ENCODE results near the gene TRIM17.

DNA sequence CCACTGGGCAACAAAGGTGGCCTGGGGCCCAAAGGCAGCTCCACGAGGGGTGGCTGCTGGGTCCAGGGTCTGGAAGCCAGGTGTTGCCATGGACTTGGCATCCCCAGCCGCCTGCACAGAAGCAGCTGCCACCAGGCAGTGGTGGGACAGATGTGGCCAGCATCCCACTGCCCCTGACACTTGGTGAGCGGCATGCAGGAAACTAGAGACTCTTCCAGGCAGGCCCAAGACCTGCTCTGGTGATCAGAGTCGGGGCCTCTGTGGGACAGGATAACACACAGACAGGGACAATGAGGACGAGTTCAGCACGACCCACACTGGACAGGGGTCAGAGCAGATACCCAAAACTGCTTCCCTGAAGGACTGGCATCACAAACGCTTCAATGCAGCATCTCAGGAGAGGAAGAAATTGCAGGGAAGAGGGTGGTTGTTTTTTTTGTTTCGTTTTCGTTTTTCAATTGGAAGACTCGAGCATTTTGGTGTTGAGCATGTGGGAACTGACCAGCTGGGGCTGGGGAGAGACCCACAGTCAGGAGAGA lies 36.4 kb upstream of the TRIM17 start:
- TF ChIP-seq, protein P1, sequence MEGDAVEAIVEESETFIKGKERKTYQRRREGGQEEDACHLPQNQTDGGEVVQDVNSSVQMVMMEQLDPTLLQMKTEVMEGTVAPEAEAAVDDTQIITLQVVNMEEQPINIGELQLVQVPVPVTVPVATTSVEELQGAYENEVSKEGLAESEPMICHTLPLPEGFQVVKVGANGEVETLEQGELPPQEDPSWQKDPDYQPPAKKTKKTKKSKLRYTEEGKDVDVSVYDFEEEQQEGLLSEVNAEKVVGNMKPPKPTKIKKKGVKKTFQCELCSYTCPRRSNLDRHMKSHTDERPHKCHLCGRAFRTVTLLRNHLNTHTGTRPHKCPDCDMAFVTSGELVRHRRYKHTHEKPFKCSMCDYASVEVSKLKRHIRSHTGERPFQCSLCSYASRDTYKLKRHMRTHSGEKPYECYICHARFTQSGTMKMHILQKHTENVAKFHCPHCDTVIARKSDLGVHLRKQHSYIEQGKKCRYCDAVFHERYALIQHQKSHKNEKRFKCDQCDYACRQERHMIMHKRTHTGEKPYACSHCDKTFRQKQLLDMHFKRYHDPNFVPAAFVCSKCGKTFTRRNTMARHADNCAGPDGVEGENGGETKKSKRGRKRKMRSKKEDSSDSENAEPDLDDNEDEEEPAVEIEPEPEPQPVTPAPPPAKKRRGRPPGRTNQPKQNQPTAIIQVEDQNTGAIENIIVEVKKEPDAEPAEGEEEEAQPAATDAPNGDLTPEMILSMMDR (IDR thresholded peaks at IDR 0.05; ENCODE audit: insufficient read depth, low read depth, low read length): no peak
- no peak for TF ChIP-seq EZH2 (IDR thresholded peaks at IDR 0.05; ENCODE audit: insufficient read depth, low read length)

All from astrocyte (in vitro differentiated cells and primary cell).